Measurements from ENCODE around the gene FRAS1.
"Not testable (repeated sequence)": the region's sequence is repeated elsewhere in the genome, so short reads cannot be mapped to it uniquely, and the experiment has no call there.

The FRAS1 gene

DNA sequence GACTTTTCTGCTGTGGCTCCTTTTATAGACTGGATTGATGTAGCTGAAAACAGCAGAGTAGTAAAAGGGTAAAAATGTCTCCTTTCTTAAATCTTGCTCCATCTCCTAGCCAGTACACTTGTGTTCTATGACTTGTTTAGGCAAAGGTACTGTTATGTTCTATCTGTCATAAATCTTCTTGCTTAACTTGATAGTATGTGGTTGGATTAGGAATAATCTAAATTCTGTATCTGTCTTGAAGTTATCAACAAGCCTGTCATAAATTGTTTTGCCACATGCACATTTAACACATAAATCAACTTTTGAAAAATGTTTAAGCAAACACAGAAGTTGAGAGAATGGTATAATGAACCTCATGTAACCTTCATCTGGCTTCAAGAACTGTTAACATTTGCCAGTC lies 157.0 kb downstream of the FRAS1 start:
- DNase-seq (ENCODE audit: low read depth in 2 of 2), result no peak

DNA sequence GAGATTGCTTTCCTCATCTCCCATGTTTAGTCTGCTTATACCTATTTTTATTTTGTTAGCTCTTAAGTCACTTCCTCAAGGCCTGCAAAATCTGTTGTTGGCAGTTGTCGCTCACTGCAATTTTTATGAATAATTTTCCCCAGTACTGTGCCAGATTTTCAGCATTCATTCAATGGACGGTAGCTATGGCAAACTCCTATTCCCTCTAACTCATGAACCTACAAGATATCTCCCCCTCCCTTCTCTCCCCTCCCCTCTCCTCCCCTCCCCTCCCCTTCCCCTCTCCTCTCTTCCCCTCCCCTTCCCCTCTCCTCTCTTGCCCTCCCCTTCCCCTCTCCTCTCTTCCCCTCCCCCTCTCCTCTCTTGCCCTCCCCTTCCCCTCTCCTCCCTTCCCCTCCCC lies 160.4 kb downstream of the FRAS1 start:
- DNase-seq (ENCODE audit: low read depth in 2 of 2), result no peak

GRCh38 chr4:78218260-78218659 lies 161.1 kb downstream of the FRAS1 start:
- DNase-seq (ENCODE audit: low read depth in 2 of 2), result no peak

GRCh38 chr4:78219825-78220224 lies 162.7 kb downstream of the FRAS1 start:
- no peak for DNase-seq (ENCODE audit: low read depth in 2 of 2)

DNA sequence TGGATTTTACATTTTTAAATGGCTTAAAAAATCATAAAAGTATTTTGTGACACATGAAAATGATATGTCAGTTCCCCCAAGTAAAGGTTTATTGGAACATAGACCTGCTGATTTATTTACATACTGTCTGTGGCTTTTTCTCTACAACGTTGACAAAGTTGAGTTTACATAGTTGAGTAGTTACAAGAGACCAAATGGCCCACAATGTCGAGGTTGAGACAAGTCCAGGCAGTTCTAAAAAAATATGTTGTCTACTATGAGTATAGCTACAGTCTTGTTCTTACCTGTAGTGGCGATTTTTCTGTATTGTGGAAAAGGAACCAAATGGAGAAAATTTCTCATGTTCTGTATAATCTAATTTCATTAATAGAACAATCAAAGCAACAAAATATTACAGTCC lies 163.2 kb downstream of the FRAS1 start:
- DNase-seq (ENCODE audit: low read depth in 2 of 2), result no peak

GRCh38 chr4:78222575-78223186 lies 165.6 kb downstream of the FRAS1 start:
- no peak for DNase-seq (ENCODE audit: low read depth in 2 of 2)

DNA sequence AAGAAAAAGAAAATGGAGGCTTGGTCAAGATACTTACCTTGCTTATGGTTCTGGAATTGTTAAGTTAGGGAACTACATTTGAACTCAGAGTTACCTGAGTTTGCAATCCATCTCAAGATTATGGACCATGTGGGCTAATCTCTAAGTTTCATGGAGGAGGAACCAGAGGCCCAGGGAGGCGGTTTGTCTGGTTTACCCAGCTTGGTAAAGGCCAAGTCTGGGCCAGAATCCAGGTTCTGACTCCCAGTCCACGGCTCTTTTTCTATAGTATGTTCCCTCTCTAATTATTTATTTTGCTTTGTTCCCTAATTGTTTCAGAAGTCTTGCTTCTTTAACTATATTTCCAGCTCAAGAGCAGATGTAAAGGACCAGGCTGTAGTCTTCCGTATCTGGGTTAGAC lies 168.1 kb downstream of the FRAS1 start:
- no peak for DNase-seq (ENCODE audit: low read depth in 2 of 2)

GRCh38 chr4:78226279-78226678 lies 169.2 kb downstream of the FRAS1 start:
- no peak for DNase-seq (ENCODE audit: low read depth in 2 of 2)

DNA sequence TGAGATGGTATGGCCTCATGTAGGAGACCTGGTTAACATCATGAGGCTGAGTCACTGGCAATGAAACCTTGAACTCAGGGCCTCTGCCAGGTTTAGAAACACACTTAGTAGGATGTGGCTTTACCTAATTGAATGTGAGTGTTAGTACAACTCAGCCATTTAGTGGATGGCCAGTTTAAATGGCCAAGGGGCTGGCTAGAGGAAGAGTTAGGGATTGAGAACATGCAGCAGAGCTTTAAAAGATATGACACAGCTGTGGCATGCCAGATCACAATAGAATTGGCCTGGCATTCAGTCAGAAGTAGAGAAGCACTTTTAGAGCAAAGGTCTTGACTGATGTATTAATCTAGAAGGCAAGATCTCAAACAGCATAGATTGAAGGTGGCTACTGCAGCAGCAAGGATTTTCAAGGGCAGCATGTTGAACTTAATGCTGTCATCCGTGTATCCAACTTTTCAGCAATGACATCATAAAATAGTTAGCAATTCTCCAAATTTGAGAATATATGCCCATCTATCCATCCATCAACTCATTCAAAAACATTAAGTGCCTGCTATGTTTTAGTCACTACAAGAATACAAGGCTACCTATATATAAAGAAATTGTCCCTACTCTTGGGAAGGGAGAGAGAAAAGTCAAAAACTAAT lies 170.4 kb downstream of the FRAS1 start:
- DNase-seq (ENCODE audit: low read depth in 2 of 2), result no peak

DNA sequence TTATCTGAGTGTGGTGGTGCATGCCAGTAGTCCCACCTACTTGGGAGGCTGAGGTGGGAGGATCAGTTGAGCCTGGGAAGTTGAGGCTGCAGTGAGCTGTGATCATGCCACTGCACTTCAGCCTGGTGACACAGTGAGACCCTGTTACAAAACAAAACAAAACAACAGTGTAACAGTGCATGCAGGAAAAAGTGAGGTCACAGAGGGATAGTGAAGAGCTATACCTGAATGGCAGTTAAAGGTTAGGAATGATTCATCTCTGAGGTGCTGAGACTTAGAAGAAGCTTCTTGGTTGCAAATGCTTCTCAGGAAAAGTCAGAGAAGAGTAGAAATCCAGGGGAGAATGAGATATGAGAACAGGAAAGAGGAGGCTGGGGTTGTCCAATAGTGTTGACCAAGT lies 178.7 kb downstream of the FRAS1 start:
- DNase-seq (ENCODE audit: low read depth in 2 of 2), result no peak

- DNase-seq (ENCODE audit: low read depth in 2 of 2), result no peak
Measured at GRCh38 chr4:78237360-78237759, 180.2 kb downstream of the FRAS1 start.

DNA sequence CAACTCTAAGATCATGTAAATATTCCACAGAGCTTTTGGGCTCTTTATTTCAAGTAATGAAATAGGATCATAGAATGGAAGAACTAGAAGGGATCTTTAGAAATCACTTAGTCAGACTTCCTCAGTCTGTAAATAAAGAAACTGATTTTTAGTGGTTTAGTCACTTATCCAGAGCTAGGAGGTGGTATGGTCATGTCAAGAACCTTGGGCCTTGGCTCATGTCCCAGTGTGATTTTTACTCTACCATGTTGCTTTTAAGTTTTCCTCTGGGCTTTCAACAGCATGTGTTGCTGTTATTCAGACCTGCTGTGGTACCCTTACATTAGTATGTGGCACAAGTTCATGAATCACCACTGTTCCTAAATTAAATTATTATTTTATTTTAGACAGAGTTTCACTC lies 184.9 kb downstream of the FRAS1 start:
- DNase-seq (ENCODE audit: low read depth in 2 of 2), result no peak

GRCh38 chr4:78244705-78245485 lies 187.8 kb downstream of the FRAS1 start:
- DNase-seq (ENCODE audit: low read depth in 2 of 2), result no peak

GRCh38 chr4:78247536-78248285 lies 190.6 kb downstream of the FRAS1 start:
- no peak for DNase-seq (ENCODE audit: low read depth in 2 of 2)

DNA sequence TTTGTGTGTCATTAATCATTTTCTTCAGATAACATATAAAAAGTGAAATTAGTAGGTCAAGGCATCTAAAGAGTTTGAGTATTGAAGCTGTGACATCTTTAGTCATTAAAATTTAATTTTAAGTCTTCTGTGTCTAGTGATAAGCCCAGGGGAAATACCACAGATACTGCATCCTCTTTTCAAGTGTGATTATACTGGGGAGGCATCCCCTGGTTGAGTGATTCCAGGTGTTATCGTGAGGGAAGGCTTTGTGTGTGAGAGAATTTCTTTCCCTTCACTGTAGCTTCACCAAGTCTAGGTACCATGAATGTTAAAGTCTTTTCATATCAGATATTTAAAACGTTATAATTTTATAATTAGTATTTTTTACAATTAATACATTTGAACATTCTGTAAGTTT lies 193.4 kb downstream of the FRAS1 start:
- DNase-seq (ENCODE audit: low read depth in 2 of 2), result no peak

- DNase-seq (ENCODE audit: low read depth in 2 of 2), result not testable (repeated sequence)
Measured at GRCh38 chr4:78252773-78253172, 195.7 kb downstream of the FRAS1 start.

DNA sequence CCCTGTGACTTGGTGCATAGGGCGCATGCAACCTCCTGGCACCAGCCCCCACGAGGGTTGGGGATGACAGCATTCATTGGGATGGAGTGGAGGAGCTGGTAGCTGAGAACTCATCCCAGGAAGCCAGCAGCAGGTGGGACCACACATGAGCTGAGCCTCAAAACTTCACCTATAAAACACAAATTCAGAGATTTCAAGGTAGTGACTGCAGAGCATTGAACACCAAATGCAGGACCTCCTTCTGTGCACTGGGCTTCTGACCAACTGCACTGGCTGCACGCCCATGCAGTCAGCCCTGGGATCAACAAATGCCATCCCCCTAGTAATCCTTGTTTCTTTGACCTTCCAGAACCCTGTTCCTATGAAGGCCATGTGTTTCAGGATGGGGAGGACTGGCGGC lies 197.8 kb downstream of the FRAS1 start:
- DNase-seq (ENCODE audit: low read depth in 2 of 2), result no peak

DNA sequence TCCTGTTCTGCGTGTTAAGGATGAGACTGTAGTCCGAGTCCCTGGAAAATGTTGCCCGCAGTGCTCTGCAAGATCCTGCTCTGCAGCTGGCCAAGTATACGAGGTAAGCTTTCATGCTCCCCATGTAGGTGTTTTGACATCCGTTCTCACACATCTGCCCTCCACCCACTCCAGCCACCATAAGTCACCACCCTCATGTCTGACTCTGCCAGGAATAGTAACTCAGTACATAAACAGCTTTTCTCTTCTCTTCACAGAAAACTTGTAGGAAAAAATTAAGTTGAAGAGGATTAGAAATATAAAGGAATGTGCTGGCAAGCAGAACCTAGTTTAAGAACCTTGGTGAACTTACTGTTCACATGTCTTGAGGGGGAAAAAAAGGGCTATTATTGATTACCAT lies 207.9 kb downstream of the FRAS1 start:
- no peak for DNase-seq (ENCODE audit: low read depth in 2 of 2)

DNA sequence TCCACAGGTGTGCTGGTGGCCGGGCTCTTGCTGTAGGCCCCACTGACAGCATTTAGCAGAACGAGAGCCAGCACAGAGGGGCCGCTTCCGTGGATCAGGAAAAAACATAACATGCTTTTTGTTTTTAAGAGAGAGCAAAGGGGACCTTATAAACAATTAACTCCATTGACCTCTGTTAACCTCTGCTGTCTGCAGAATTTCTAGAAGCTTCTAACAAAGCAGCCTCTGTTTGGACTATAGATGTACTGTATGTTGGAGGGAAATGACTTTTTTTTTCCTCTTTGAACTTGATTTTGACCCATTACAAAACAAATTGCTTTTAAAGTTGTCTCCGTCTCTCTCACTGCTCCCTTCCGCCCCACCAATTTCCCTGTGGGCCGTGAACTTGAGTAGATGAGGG lies 210.7 kb downstream of the FRAS1 start:
- DNase-seq (ENCODE audit: low read depth in 2 of 2), result no peak

GRCh38 chr4:78268597-78268996 lies 211.5 kb downstream of the FRAS1 start:
- DNase-seq (ENCODE audit: low read depth in 2 of 2), result no peak

DNA sequence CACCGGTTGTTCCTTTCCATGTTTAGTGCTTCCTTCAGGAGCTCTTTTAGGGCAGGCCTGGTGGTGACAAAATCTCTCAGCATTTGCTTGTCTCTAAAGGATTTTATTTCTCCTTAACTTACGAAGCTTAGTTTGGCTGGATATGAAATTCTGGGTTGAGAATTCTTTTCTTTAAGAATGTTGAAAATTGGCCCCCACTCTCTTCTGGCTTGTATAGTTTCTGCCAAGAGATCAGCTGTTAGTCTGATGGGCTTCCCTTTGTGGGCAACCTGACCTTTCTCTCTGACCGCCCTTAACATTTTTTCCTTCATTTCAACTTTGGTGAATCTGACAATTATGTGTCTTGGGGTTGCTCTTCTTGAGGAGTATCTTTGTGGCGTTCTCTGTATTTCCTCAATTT lies 218.3 kb downstream of the FRAS1 start:
- not testable (repeated sequence) for DNase-seq (ENCODE audit: low read depth in 2 of 2)

- no peak for DNase-seq (ENCODE audit: low read depth in 2 of 2)
Measured at GRCh38 chr4:78286281-78286680, 229.2 kb downstream of the FRAS1 start.

Data from stimulated activated CD4-positive, alpha-beta T cell treated with anti-CD3 and anti-CD28 coated beads, Interleukin-15, amount 100 ng/mL, for 48 hours (primary cell).